ENCODE results near the gene CDKN1B. TPM values are rescaled to one million over a fixed set of nuclear protein-coding genes. Genes with fewer than 3 reads are reported as not detected.
A peak's percentile ranks its signal among the peaks of the same experiment; 100 is the strongest.

The CDKN1B gene
- total RNA-seq, 1 experiment from 2014 or later, result 27.7 TPM

- Histone ChIP-seq H4K8ac (replicated peaks; ENCODE audit: insufficient read length, low read depth, low read length) (no peak overlapping the region), H3K9ac (ENCODE audit: extremely low read depth, insufficient read length, low read length) (peak overlapping the region; percentile 83), H2AFZ (ENCODE audit: low read length) (no peak overlapping the region), H3K79me1 (ENCODE audit: insufficient read depth, low read depth, low read length, poor library complexity, severe bottlenecking) (no peaks in the 10 kb centered on the region), H3K27ac (ENCODE audit: insufficient read length, low read depth, low read length) (peak overlapping the region; percentile 59), H2BK15ac (ENCODE audit: low read depth, low read length) (no peak overlapping the region), H3K23ac (ENCODE audit: insufficient read length, low read depth, low read length) (no peak overlapping the region), H2BK12ac (ENCODE audit: insufficient read length, low read depth, low read length) (no peak overlapping the region), H3T11ph (ENCODE audit: low read length) (no peak overlapping the region), H3K4me1 (ENCODE audit: insufficient read depth, low read length) (0 out of 2 replicates have a peak, but pooled peaks cover 2% of the 10 kb centered on the region), H3K9me3 (ENCODE audit: control insufficient read depth, low read depth, low read length) (no peaks in the 10 kb centered on the region), H3K23me2 (ENCODE audit: insufficient read length, low read depth, low read length, poor library complexity, severe bottlenecking) (peaks cover 18% of the 10 kb centered on the region), H4K20me1 (ENCODE audit: control insufficient read depth, insufficient read depth, insufficient read length) (no peaks in the 10 kb centered on the region), H3K56ac (ENCODE audit: insufficient read length, low read depth, low read length) (no peak overlapping the region), H3K79me2 (ENCODE audit: insufficient read depth, low read length) (no peaks in the 10 kb centered on the region), H3K18ac (ENCODE audit: insufficient read length, low read depth, low read length) (peak overlapping the region; percentile 93), H2AK5ac (ENCODE audit: insufficient read length, low read length) (no peak overlapping the region), H4K5ac (ENCODE audit: insufficient read length, low read depth, low read length) (peak overlapping the region; percentile 74), H2BK120ac (ENCODE audit: low read depth, low read length, poor library complexity, severe bottlenecking) (no peak overlapping the region), H3K4ac (ENCODE audit: low read depth, low read length) (no peak overlapping the region), H3K27me3 (ENCODE audit: insufficient read depth, low read length) (no peaks in the 10 kb centered on the region), H3K14ac (ENCODE audit: insufficient read depth, low read length) (peak overlapping the region; percentile 93), H3K4me2 (ENCODE audit: insufficient read depth, insufficient read length, low read length) (peak overlapping the region; percentile 61), H4K91ac (ENCODE audit: insufficient read length, low read depth, low read length) (no peak overlapping the region), H2BK20ac (ENCODE audit: low read depth, low read length, poor library complexity, severe bottlenecking) (no peak overlapping the region), H2BK5ac (ENCODE audit: insufficient read length, low read length) (no peak overlapping the region)
- no CpG with 5 or more reads among the region's 93 CpGs for WGBS (ENCODE audit: extremely low coverage, insufficient read length, low lambda C conversion rate)
- Mint-ChIP-seq H3K36me3 (ENCODE audit: insufficient read depth in 1 of 3, low read depth in 3 of 3) (peaks cover 8 to 21% (median 14%) of the 10 kb centered on the region in 3 experiments; a peak in 6 of 7 replicates), H3K9me3 (no peaks in the 10 kb centered on the region), H3K27ac (peak overlapping the region; percentile 99), H3K27me3 (ENCODE audit: low read depth) (peaks cover 3% of the 10 kb centered on the region), H3K4me3 (peak overlapping the region; percentile 93 to 97), H3K4me1 (peaks cover 26 to 30% of the 10 kb centered on the region in 2 experiments)
- peak; percentile 91 for DNase-seq
- TF ChIP-seq CTCF (conservative IDR thresholded peaks at IDR 0.05), result no peak
Observed at GRCh38 chr12:12725086-12725955, 8.2 kb downstream of the CDKN1B start.

Measured in H9 (cell line).